HepG2 (cell line): Measurements from ENCODE around the gene TVP23A. TPM values are rescaled to one million over a fixed set of nuclear protein-coding genes. Genes with fewer than 3 reads are reported as not detected.

Experiments
- ATF7-NPFF ChIP-seq: sonication (generic); formaldehyde crosslinking; IDR thresholded peaks from 2 replicates; pipeline ENCODE4 v1.8.1; 2023; ENCODE audit warnings: mild to moderate bottlenecking, low read depth, missing genetic modification reagents, moderate library complexity
- CREB1 ChIP-seq, 2 experiments: fragments of 450-650 bp in 1 of 2; IDR thresholded peaks; 2 replicates each; pipeline ENCODE4 v1.6.1; 2016 to 2017; ENCODE audit warnings: control low read depth in 1 of 2, mild to moderate bottlenecking in 1 of 2, missing compliant biosample characterization in 1 of 2, missing genetic modification characterization in 1 of 2
- ESRRA ChIP-seq: sonication (generic); formaldehyde crosslinking; IDR thresholded peaks from 2 replicates; pipeline ENCODE4 v1.5.1; 2020; ENCODE audit warnings: mild to moderate bottlenecking, low read depth, missing genetic modification reagents
- HMG20A ChIP-seq: IDR thresholded peaks from 2 replicates; pipeline ENCODE4 v1.6.1; 2016; ENCODE audit warnings: borderline replicate concordance
- KLF11 ChIP-seq: IDR thresholded peaks from 2 replicates; pipeline ENCODE4 v1.6.1; 2016; ENCODE audit warnings: missing compliant biosample characterization
- KMT2A ChIP-seq: sonication (generic); formaldehyde crosslinking; IDR thresholded peaks from 2 replicates; pipeline ENCODE4 v1.4.0; 2020; ENCODE audit warnings: missing genetic modification reagents
- MXD4 ChIP-seq: IDR thresholded peaks from 2 replicates; pipeline ENCODE4 v1.6.1; 2016; ENCODE audit warnings: mild to moderate bottlenecking, missing biosample characterization, missing genetic modification reagents
- NKX3-1 ChIP-seq: sonication (generic); formaldehyde crosslinking; IDR thresholded peaks from 2 replicates; pipeline ENCODE4 v1.5.0; 2020; ENCODE audit warnings: missing genetic modification reagents
- SKI ChIP-seq: fragments of 450-650 bp; IDR thresholded peaks from one replicate; pipeline ENCODE4 v1.6.1; 2018; ENCODE audit warnings: mild to moderate bottlenecking; ENCODE audit not compliant: partially characterized antibody
- ZNF329 ChIP-seq: sonication (generic); formaldehyde crosslinking; IDR thresholded peaks from 2 replicates; pipeline ENCODE4 v1.9.0; 2021; ENCODE audit warnings: low read depth, mild to moderate bottlenecking, missing genetic modification reagents
- ZNF660 ChIP-seq: sonication (generic); formaldehyde crosslinking; IDR thresholded peaks from 2 replicates; pipeline ENCODE4 v1.5.1; 2020; ENCODE audit warnings: mild to moderate bottlenecking, low read depth, missing genetic modification reagents, borderline replicate concordance
- ZNF777 ChIP-seq: sonication (generic); formaldehyde crosslinking; IDR thresholded peaks from 2 replicates; pipeline ENCODE4 v1.4.0; 2020; ENCODE audit warnings: missing genetic modification reagents
- ZNF781 ChIP-seq: sonication (generic); formaldehyde crosslinking; IDR thresholded peaks from 2 replicates; pipeline ENCODE4 v1.5.1; 2020; ENCODE audit warnings: borderline replicate concordance, mild to moderate bottlenecking, missing genetic modification reagents; ENCODE audit errors: not compliant biosample characterization
- polyA plus RNA-seq, 8 experiments: library from polyadenylated mRNA; depleted of rRNA in 3 of 8; stranded (reverse) in 7 of 8; unstranded in 1 of 8; fragments of >200 nt; fragmentation: Illumina TruSeq in 4 of 8; extraction: Trizol in 4 of 8; gene quantifications; 2 replicates each; pipeline versions ENCODE4 v1.2.1 to v1.2.3, GENCODE V29; 2011 to 2016; ENCODE audit warnings: low read depth in 4 of 8, missing spikeins in 1 of 8, mixed read lengths in 1 of 8; ENCODE audit not compliant: insufficient read depth in 1 of 8
- total RNA-seq, 5 experiments: library from RNA; depleted of rRNA; stranded (reverse); fragments of >200 nt; fragmentation: Illumina TruSeq; extraction: Trizol; gene quantifications; 2 replicates each; pipeline ENCODE4 v1.2.3, GENCODE V29; 2016; ENCODE audit warnings: low read depth in 1 of 5
- TF ChIP-seq, protein P1 (sequence below): sonication (generic); formaldehyde crosslinking; IDR thresholded peaks from 2 replicates; pipeline ENCODE4 v1.5.0; 2020; ENCODE audit warnings: mild to moderate bottlenecking, missing genetic modification reagents, borderline replicate concordance
- TF ChIP-seq, protein P2 (sequence below): sonication (generic); formaldehyde crosslinking; conservative IDR thresholded peaks from 2 replicates; pipeline ENCODE4 v1.5.0; 2020; ENCODE audit warnings: missing genetic modification reagents
- TF ChIP-seq, protein P3 (sequence below): sonication (generic); formaldehyde crosslinking; IDR thresholded peaks from 2 replicates; pipeline ENCODE4 v1.5.1; 2020; ENCODE audit warnings: mild to moderate bottlenecking, missing genetic modification reagents, moderate library complexity

The TVP23A gene
- total and polyA plus RNA-seq, 2 of the 13 experiments (the other 11 are each of a cell fraction or from before 2014, with no cell fraction given) = not detected

DNA sequence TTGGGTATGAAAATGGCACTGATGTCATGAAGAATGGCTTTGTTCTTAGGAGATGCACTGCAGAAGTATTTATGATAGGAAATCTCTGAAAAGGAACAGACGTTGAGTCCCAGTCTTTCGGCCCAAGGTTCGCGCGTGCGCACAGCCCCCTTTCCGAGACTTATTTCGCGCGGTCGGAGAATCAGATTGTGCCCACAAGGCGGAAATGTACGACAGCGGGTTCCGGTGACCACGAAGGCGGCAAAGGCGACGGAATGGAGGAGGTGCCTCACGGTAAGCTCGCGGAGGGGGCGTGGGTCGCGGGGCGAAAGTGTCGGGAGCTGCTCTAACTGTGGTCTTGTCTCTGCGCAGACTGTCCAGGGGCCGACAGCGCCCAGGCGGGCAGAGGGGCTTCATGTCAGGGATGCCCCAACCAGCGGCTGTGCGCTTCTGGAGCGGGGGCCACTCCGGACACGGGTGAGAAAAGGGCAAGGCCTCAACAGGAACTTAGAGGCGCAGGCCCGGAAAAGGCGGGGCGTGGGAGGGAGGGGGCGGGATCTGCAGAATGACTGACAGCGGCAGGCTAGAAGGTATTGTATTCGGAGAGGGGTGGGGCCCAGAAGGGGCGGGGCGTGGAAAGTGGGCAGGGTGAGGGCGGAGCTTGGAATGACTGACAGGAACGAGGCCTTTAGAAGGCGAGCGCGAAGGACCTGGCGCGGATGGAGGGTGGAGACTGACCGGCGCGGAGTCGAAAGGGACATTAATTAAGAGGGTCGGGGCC, 74.8 kb downstream of the TVP23A start, which contains the start of gene NUBP1 (continued):
- TF ChIP-seq, protein P1, sequence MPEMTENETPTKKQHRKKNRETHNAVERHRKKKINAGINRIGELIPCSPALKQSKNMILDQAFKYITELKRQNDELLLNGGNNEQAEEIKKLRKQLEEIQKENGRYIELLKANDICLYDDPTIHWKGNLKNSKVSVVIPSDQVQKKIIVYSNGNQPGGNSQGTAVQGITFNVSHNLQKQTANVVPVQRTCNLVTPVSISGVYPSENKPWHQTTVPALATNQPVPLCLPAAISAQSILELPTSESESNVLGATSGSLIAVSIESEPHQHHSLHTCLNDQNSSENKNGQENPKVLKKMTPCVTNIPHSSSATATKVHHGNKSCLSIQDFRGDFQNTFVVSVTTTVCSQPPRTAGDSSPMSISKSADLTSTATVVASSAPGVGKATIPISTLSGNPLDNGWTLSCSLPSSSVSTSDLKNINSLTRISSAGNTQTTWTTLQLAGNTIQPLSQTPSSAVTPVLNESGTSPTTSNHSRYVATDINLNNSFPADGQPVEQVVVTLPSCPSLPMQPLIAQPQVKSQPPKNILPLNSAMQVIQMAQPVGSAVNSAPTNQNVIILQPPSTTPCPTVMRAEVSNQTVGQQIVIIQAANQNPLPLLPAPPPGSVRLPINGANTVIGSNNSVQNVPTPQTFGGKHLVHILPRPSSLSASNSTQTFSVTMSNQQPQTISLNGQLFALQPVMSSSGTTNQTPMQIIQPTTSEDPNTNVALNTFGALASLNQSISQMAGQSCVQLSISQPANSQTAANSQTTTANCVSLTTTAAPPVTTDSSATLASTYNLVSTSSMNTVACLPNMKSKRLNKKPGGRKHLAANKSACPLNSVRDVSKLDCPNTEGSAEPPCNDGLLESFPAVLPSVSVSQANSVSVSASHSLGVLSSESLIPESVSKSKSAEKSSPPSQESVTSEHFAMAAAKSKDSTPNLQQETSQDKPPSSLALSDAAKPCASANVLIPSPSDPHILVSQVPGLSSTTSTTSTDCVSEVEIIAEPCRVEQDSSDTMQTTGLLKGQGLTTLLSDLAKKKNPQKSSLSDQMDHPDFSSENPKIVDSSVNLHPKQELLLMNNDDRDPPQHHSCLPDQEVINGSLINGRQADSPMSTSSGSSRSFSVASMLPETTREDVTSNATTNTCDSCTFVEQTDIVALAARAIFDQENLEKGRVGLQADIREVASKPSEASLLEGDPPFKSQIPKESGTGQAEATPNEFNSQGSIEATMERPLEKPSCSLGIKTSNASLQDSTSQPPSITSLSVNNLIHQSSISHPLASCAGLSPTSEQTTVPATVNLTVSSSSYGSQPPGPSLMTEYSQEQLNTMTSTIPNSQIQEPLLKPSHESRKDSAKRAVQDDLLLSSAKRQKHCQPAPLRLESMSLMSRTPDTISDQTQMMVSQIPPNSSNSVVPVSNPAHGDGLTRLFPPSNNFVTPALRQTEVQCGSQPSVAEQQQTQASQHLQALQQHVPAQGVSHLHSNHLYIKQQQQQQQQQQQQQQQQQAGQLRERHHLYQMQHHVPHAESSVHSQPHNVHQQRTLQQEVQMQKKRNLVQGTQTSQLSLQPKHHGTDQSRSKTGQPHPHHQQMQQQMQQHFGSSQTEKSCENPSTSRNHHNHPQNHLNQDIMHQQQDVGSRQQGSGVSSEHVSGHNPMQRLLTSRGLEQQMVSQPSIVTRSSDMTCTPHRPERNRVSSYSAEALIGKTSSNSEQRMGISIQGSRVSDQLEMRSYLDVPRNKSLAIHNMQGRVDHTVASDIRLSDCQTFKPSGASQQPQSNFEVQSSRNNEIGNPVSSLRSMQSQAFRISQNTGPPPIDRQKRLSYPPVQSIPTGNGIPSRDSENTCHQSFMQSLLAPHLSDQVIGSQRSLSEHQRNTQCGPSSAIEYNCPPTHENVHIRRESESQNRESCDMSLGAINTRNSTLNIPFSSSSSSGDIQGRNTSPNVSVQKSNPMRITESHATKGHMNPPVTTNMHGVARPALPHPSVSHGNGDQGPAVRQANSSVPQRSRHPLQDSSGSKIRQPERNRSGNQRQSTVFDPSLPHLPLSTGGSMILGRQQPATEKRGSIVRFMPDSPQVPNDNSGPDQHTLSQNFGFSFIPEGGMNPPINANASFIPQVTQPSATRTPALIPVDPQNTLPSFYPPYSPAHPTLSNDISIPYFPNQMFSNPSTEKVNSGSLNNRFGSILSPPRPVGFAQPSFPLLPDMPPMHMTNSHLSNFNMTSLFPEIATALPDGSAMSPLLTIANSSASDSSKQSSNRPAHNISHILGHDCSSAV (CRISPR knock-in tag) = peak; percentile 98
- TF ChIP-seq KLF11 (CRISPR knock-in tag) (peak; percentile 27; the same call in 1 of the 2 replicates), ATF7-NPFF (CRISPR knock-in tag) (peak; percentile 97), ZNF781 (CRISPR knock-in tag) (peak; percentile 97), SKI (peak; percentile 68), NKX3-1 (CRISPR knock-in tag) (0 out of 2 replicates have a peak, but pooled peaks have one; percentile 26), ZNF660 (CRISPR knock-in tag) (peak; percentile 84; the same call in 1 of the 2 replicates), ZNF329 (CRISPR knock-in tag) (peak; percentile 93), CREB1 (IDR thresholded peaks at IDR 0.05) (peak; percentile 74), CREB1 (CRISPR knock-in tag; IDR thresholded peaks at IDR 0.05) (peak; percentile 87), MXD4 (peak; percentile 96), KMT2A (peak; percentile 54; the same call in 1 of the 2 replicates), ESRRA (peak; percentile 90), ZNF777 (CRISPR knock-in tag) (peak; percentile 66), HMG20A (CRISPR knock-in tag) (no peak)
- TF ChIP-seq, protein P2, sequence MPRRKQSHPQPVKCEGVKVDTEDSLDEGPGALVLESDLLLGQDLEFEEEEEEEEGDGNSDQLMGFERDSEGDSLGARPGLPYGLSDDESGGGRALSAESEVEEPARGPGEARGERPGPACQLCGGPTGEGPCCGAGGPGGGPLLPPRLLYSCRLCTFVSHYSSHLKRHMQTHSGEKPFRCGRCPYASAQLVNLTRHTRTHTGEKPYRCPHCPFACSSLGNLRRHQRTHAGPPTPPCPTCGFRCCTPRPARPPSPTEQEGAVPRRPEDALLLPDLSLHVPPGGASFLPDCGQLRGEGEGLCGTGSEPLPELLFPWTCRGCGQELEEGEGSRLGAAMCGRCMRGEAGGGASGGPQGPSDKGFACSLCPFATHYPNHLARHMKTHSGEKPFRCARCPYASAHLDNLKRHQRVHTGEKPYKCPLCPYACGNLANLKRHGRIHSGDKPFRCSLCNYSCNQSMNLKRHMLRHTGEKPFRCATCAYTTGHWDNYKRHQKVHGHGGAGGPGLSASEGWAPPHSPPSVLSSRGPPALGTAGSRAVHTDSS (CRISPR knock-in tag) = no peak
- TF ChIP-seq, protein P3, sequence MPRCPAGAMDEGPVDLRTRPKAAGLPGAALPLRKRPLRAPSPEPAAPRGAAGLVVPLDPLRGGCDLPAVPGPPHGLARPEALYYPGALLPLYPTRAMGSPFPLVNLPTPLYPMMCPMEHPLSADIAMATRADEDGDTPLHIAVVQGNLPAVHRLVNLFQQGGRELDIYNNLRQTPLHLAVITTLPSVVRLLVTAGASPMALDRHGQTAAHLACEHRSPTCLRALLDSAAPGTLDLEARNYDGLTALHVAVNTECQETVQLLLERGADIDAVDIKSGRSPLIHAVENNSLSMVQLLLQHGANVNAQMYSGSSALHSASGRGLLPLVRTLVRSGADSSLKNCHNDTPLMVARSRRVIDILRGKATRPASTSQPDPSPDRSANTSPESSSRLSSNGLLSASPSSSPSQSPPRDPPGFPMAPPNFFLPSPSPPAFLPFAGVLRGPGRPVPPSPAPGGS (CRISPR knock-in tag) = peak; percentile 95
